GM12865 (cell line): ENCODE data around the gene DPH2.
A peak's percentile ranks its signal among the peaks of the same experiment; 100 is the strongest.

Experiments
- DNase-seq: peaks from one replicate; pipeline ENCODE4 v3.0.0; 2010; ENCODE audit warnings: low read depth
- H3K4me3 ChIP-seq: 2 replicates; pipeline ENCODE4 v1.5.1; 2011; ENCODE audit warnings: mild to moderate bottlenecking, low read depth, low read length, control low read depth
- CTCF ChIP-seq: IDR thresholded peaks from 2 replicates; pipeline ENCODE4 v1.5.1; 2011; ENCODE audit warnings: low read length, control low read depth, low read depth, inconsistent platforms; ENCODE audit not compliant: insufficient read depth; ENCODE audit errors: missing control alignments

The DPH2 gene

GRCh38 chr1:43978551-43979260 is 8.9 kb downstream of the DPH2 start, which contains the start of gene B4GALT2:
B4GALT2 (plus strand) TSS chr1:43979210; CDS start chr1:43981161, 1,951 bp downstream.
- DNase-seq = peak; percentile 57

GRCh38 chr1:43979261-43979527 is 9.4 kb downstream of the DPH2 start:
- DNase-seq = no peak
- H3K4me3 ChIP-seq = peak overlapping the region; percentile 68
- no peak for TF ChIP-seq CTCF

More at GRCh38 chr1:43978551-43979260, 8.9 kb downstream of the DPH2 start, which contains the start of gene B4GALT2:
- no peak for TF ChIP-seq CTCF
- H3K4me3 ChIP-seq = peak within 1 kb of the TSS; percentile 68

- TF ChIP-seq CTCF = no peak
- DNase-seq = peak; percentile 58
These were observed 9.9 kb downstream of the DPH2 start for GRCh38 chr1:43979528-43980254.

GRCh38 chr1:43980255-43981134 is 10.7 kb downstream of the DPH2 start:
- peak overlapping the region; percentile 68 for H3K4me3 ChIP-seq
- DNase-seq = no peak
- no peak for TF ChIP-seq CTCF

More at GRCh38 chr1:43979528-43980254, 9.9 kb downstream of the DPH2 start:
- H3K4me3 ChIP-seq = peak overlapping the region; percentile 68

GRCh38 chr1:43981135-43981491 is 11.3 kb downstream of the DPH2 start:
- no peak for DNase-seq
- TF ChIP-seq CTCF = no peak
- no peak overlapping the region for H3K4me3 ChIP-seq

- no peak for TF ChIP-seq CTCF
- no peak overlapping the region for H3K4me3 ChIP-seq
These were observed 11.8 kb downstream of the DPH2 start for GRCh38 chr1:43981636-43982035.

More at GRCh38 chr1:43981636-43982035, 11.8 kb downstream of the DPH2 start:
- DNase-seq = no peak
